HEK293 (cell line): ENCODE measurements around the gene MEGF6.

Experiments
- CTCF ChIA-PET: fragments of 350-600 bp; formaldehyde crosslinking; extraction: SDS; loops from one replicate; lab custom pipeline; 2021; ENCODE audit warnings: antibody characterized with exemption; lab: Yijun Ruan, JAX
- POLR2A ChIA-PET: fragments of 300-600 bp; formaldehyde crosslinking; extraction: SDS; loops from one replicate; lab custom pipeline; 2020; ENCODE audit warnings: antibody characterized with exemption, inconsistent platforms; lab: Yijun Ruan, JAX
- H3K27ac ChIP-seq: fragments of 200-500 bp; sonication (Bioruptor generic); 2 replicates; pipeline ENCODE4 v1.5.1; 2014; ENCODE audit warnings: low read depth, low read length, control low read depth, inconsistent platforms; ENCODE audit errors: extremely low read depth
- H3K36me3 ChIP-seq, 2 experiments: fragments of 200-500 bp in 1 of 2; sonication (Bioruptor generic) in 1 of 2; 1 replicate in 1 of 2; 2 replicates in 1 of 2; pipeline ENCODE4 v1.5.1; 2014 to 2017; ENCODE audit warnings: inconsistent platforms in 2 of 2, low read length in 2 of 2; ENCODE audit not compliant: control insufficient read depth in 2 of 2, insufficient read depth in 1 of 2
- H3K4me1 ChIP-seq: fragments of 200-500 bp; sonication (Bioruptor generic); 2 replicates; pipeline ENCODE4 v1.5.1; 2014; ENCODE audit warnings: mild to moderate bottlenecking, low read length, inconsistent platforms; ENCODE audit not compliant: control insufficient read depth, insufficient read depth
- H3K4me3 ChIP-seq: 2 replicates; pipeline ENCODE4 v1.5.1; 2011; ENCODE audit warnings: low read depth, mild to moderate bottlenecking, control low read depth, low read length, moderate library complexity
- H3K9me3 ChIP-seq: fragments of 200-500 bp; sonication (Bioruptor generic); 2 replicates; pipeline ENCODE4 v1.5.1; 2014; ENCODE audit warnings: low read depth, low read length, inconsistent platforms; ENCODE audit not compliant: control insufficient read depth, insufficient read depth
- AEBP2 ChIP-seq: fragments of 450-650 bp; formaldehyde crosslinking; IDR thresholded peaks from 2 replicates; pipeline ENCODE4 v1.5.1; 2016; ENCODE audit warnings: missing biosample characterization, missing genetic modification characterization, borderline replicate concordance
- BCL11A ChIP-seq: fragments of 450-650 bp; formaldehyde crosslinking; IDR thresholded peaks from 2 replicates; pipeline ENCODE4 v1.5.1; 2016; ENCODE audit warnings: low read depth, missing biosample characterization, missing genetic modification characterization
- BCL11B ChIP-seq: fragments of 450-650 bp; formaldehyde crosslinking; IDR thresholded peaks from 2 replicates; pipeline ENCODE4 v1.5.1; 2016; ENCODE audit warnings: low read depth, missing biosample characterization, missing genetic modification characterization
- FEZF1 ChIP-seq: fragments of 450-650 bp; formaldehyde crosslinking; IDR thresholded peaks from 2 replicates; pipeline ENCODE4 v1.5.1; 2016; ENCODE audit warnings: missing biosample characterization, missing genetic modification characterization
- HOXC10 ChIP-seq: sonication (generic); formaldehyde crosslinking; IDR thresholded peaks from 2 replicates; pipeline ENCODE4 v1.8.1; 2023; ENCODE audit warnings: mild to moderate bottlenecking, missing genetic modification reagents
- KLF1 ChIP-seq: fragments of 450-650 bp; formaldehyde crosslinking; IDR thresholded peaks from 2 replicates; pipeline ENCODE4 v1.5.1; 2016; ENCODE audit warnings: missing biosample characterization, missing genetic modification characterization
- KLF16 ChIP-seq: fragments of 450-650 bp; formaldehyde crosslinking; IDR thresholded peaks from 2 replicates; pipeline ENCODE4 v1.5.1; 2017; ENCODE audit warnings: missing biosample characterization, missing genetic modification characterization
- KLF8 ChIP-seq: fragments of 450-650 bp; formaldehyde crosslinking; IDR thresholded peaks from 2 replicates; pipeline ENCODE4 v1.5.1; 2016; ENCODE audit warnings: missing biosample characterization, missing genetic modification characterization
- PATZ1 ChIP-seq: fragments of 450-650 bp; formaldehyde crosslinking; IDR thresholded peaks from 2 replicates; pipeline ENCODE4 v1.5.1; 2016; ENCODE audit warnings: missing biosample characterization, missing genetic modification characterization
- ZBTB17 ChIP-seq: fragments of 450-650 bp; formaldehyde crosslinking; IDR thresholded peaks from 2 replicates; pipeline ENCODE4 v1.5.1; 2016; ENCODE audit warnings: missing biosample characterization, missing genetic modification characterization
- ZFHX2 ChIP-seq: fragments of 450-650 bp; formaldehyde crosslinking; conservative IDR thresholded peaks from 2 replicates; pipeline ENCODE4 v1.5.1; 2016; ENCODE audit warnings: missing biosample characterization, missing genetic modification characterization
- ZNF114 ChIP-seq: fragments of 450-650 bp; formaldehyde crosslinking; IDR thresholded peaks from 2 replicates; pipeline ENCODE4 v1.5.0; 2017; ENCODE audit warnings: missing biosample characterization, missing genetic modification characterization
- ZNF138 ChIP-seq: fragments of 450-650 bp; formaldehyde crosslinking; IDR thresholded peaks from 2 replicates; pipeline ENCODE4 v1.5.1; 2016; ENCODE audit warnings: missing biosample characterization, missing genetic modification characterization, borderline replicate concordance
- ZNF155 ChIP-seq: fragments of 450-650 bp; formaldehyde crosslinking; IDR thresholded peaks from 2 replicates; pipeline ENCODE4 v1.5.1; 2016; ENCODE audit warnings: missing biosample characterization, missing genetic modification characterization
- ZNF239 ChIP-seq: fragments of 450-650 bp; formaldehyde crosslinking; IDR thresholded peaks from 2 replicates; pipeline ENCODE4 v1.5.1; 2016; ENCODE audit warnings: missing biosample characterization, missing genetic modification characterization
- ZNF404 ChIP-seq: fragments of 450-650 bp; formaldehyde crosslinking; IDR thresholded peaks from 2 replicates; pipeline ENCODE4 v1.5.1; 2017; ENCODE audit warnings: missing biosample characterization, missing genetic modification characterization
- ZNF416 ChIP-seq: fragments of 450-650 bp; formaldehyde crosslinking; IDR thresholded peaks from 2 replicates; pipeline ENCODE4 v1.5.1; 2016; ENCODE audit warnings: missing biosample characterization, missing genetic modification characterization
- ZNF423 ChIP-seq: fragments of 450-650 bp; formaldehyde crosslinking; IDR thresholded peaks from 2 replicates; pipeline ENCODE4 v1.5.1; 2016; ENCODE audit warnings: missing biosample characterization, missing genetic modification characterization
- ZNF426 ChIP-seq: fragments of 450-650 bp; formaldehyde crosslinking; IDR thresholded peaks from 2 replicates; pipeline ENCODE4 v1.5.1; 2017; ENCODE audit warnings: missing biosample characterization, missing genetic modification characterization, mild to moderate bottlenecking, inconsistent platforms, moderate library complexity
- ZNF473 ChIP-seq: fragments of 450-650 bp; formaldehyde crosslinking; IDR thresholded peaks from 2 replicates; pipeline ENCODE4 v1.5.1; 2017; ENCODE audit warnings: missing biosample characterization, missing genetic modification characterization
- ZNF521 ChIP-seq: fragments of 450-650 bp; formaldehyde crosslinking; IDR thresholded peaks from 2 replicates; pipeline ENCODE4 v1.5.1; 2017; ENCODE audit warnings: missing biosample characterization, mild to moderate bottlenecking, missing genetic modification characterization
- ZNF623 ChIP-seq: fragments of 450-650 bp; formaldehyde crosslinking; IDR thresholded peaks from 2 replicates; pipeline ENCODE4 v1.5.1; 2016; ENCODE audit warnings: missing biosample characterization, missing genetic modification characterization
- ZNF626 ChIP-seq: fragments of 450-650 bp; sonication (Bioruptor Pico); formaldehyde crosslinking; IDR thresholded peaks from 2 replicates; pipeline ENCODE4 v1.5.1; 2018; ENCODE audit warnings: missing biosample characterization, missing genetic modification characterization, inconsistent platforms
- ZNF645 ChIP-seq: fragments of 450-650 bp; formaldehyde crosslinking; IDR thresholded peaks from 2 replicates; pipeline ENCODE4; 2016; ENCODE audit warnings: missing biosample characterization, missing genetic modification characterization
- ZNF707 ChIP-seq: fragments of 450-650 bp; formaldehyde crosslinking; IDR thresholded peaks from 2 replicates; pipeline ENCODE4 v1.5.1; 2016; ENCODE audit warnings: missing biosample characterization, missing genetic modification characterization
- ZNF792 ChIP-seq: fragments of 450-650 bp; formaldehyde crosslinking; IDR thresholded peaks from 2 replicates; pipeline ENCODE4 v1.5.1; 2016; ENCODE audit warnings: missing biosample characterization, missing genetic modification characterization
- ZSCAN23 ChIP-seq: fragments of 450-650 bp; formaldehyde crosslinking; IDR thresholded peaks from 2 replicates; pipeline ENCODE4 v1.5.1; 2016; ENCODE audit warnings: missing biosample characterization, missing genetic modification characterization
- TF ChIP-seq, protein P1 (sequence below): fragments of 450-650 bp; formaldehyde crosslinking; IDR thresholded peaks from 2 replicates; pipeline ENCODE4 v1.5.1; 2016; ENCODE audit warnings: missing biosample characterization, missing genetic modification characterization
- TF ChIP-seq, protein P2 (sequence below): fragments of 450-650 bp; formaldehyde crosslinking; IDR thresholded peaks from 2 replicates; pipeline ENCODE4 v1.5.1; 2017; ENCODE audit warnings: missing biosample characterization, missing genetic modification characterization

Gene MEGF6

GRCh38 chr1:3606779-3607702, 4.3 kb downstream of the MEGF6 start (continued):
- TF ChIP-seq PATZ1 (tag by site-specific recombination) (no peak), ZFHX2 (no peak), AEBP2 (tag by site-specific recombination) (no peak), ZNF404 (tag by site-specific recombination) (no peak), ZNF423 (tag by site-specific recombination) (no peak), KLF16 (tag by site-specific recombination) (no peak), KLF8 (tag by site-specific recombination) (no peak), ZNF707 (no peak), ZNF239 (tag by site-specific recombination) (no peak), ZNF645 (no peak), ZNF623 (tag by site-specific recombination) (no peak), FEZF1 (no peak), ZNF626 (no peak), HOXC10 (CRISPR knock-in tag) (no peak), ZSCAN23 (tag by site-specific recombination) (no peak)
- TF ChIP-seq, protein P1, sequence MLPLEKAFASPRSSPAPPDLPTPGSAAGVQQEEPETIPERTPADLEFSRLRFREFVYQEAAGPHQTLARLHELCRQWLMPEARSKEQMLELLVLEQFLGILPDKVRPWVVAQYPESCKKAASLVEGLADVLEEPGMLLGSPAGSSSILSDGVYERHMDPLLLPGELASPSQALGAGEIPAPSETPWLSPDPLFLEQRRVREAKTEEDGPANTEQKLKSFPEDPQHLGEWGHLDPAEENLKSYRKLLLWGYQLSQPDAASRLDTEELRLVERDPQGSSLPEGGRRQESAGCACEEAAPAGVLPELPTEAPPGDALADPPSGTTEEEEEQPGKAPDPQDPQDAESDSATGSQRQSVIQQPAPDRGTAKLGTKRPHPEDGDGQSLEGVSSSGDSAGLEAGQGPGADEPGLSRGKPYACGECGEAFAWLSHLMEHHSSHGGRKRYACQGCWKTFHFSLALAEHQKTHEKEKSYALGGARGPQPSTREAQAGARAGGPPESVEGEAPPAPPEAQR (tag by site-specific recombination): no peak

DNA sequence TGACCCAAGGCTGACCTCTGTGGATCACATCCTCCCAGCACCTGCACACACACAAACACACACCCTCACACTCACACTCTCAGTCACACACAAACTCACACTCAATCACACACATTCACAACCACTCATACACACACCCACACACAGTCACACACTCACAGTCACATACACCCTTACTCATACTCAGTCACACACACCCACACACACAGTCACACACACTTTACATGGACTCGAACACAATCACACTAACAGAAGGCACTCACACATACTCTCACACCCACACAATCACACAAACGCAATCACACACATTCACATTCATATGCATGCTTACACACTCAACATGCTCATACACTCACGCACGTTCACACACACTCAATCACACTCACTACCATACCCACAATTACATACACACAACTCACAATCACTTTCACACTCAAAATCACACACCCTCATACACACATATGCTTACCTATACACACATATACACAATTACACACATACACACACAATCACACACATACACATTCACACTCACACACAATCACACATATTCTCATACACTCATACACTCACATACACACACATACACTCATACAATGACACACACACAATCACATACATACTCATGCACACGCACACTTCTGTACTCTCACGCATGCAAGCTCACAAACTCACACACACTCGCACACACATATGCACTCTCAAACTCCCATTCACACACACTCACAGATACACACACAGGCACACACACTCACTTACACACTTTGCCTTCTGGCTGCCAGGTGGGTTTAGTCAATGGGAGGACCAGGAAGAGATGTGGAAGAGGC, 6.1 kb downstream of the MEGF6 start:
- Histone ChIP-seq H3K4me3 (no peak overlapping the region), H3K27ac (no peak overlapping the region), H3K9me3 (no peaks in the 10 kb centered on the region), H3K36me3 (no peaks in the 10 kb centered on the region), H3K4me1 (no peaks in the 10 kb centered on the region)
- POLR2A ChIA-PET: no interaction called here
- CTCF ChIA-PET: interaction anchor here (1.2 kb wide), 1 partner anchor 16 kb away, joined by 3 read pairs; no protein-coding TSS in a partner anchor
- TF ChIP-seq, protein P2, sequence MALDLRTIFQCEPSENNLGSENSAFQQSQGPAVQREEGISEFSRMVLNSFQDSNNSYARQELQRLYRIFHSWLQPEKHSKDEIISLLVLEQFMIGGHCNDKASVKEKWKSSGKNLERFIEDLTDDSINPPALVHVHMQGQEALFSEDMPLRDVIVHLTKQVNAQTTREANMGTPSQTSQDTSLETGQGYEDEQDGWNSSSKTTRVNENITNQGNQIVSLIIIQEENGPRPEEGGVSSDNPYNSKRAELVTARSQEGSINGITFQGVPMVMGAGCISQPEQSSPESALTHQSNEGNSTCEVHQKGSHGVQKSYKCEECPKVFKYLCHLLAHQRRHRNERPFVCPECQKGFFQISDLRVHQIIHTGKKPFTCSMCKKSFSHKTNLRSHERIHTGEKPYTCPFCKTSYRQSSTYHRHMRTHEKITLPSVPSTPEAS (tag by site-specific recombination): peak; percentile 25; the same call in 1 of the 2 replicates
- TF ChIP-seq ZNF423 (tag by site-specific recombination) (no peak), ZBTB17 (tag by site-specific recombination) (no peak), ZNF521 (tag by site-specific recombination) (no peak), ZNF792 (tag by site-specific recombination) (no peak), BCL11A (tag by site-specific recombination) (no peak), ZNF155 (0 out of 2 replicates have a peak, but pooled peaks have one; percentile 38), ZNF426 (tag by site-specific recombination) (no peak), ZNF473 (tag by site-specific recombination) (peak; percentile 24; the same call in 1 of the 2 replicates), ZNF138 (tag by site-specific recombination) (no peak), BCL11B (tag by site-specific recombination) (no peak), KLF1 (tag by site-specific recombination) (no peak), ZNF416 (tag by site-specific recombination) (no peak), ZNF114 (tag by site-specific recombination) (peak; percentile 80; the same call in 1 of the 2 replicates)
